Right ventricle myocardium superior (tissue), 1 donor: ENCODE measurements around the gene SCLY. TPM values are rescaled to one million over a fixed set of nuclear protein-coding genes. Genes with fewer than 3 reads are reported as not detected.

Experiments used
- ATAC-seq: fragments of 200-7000 bp; cut with Tn5 transposase; one replicate; pipeline ENCODE4 v1.9.1; 2020; ENCODE audit warnings: mild to moderate bottlenecking; ENCODE audit not compliant: poor library complexity
- DNase-seq: peaks from one replicate; pipeline ENCODE4 v3.0.0-alpha.2; 2020
- intact Hi-C: fragments of 100-400 bp; cut with DNase I; formaldehyde crosslinking; loops from one replicate; pipeline ENCODE4 v1.11.2; 2022
- total RNA-seq: library from RNA; stranded (reverse); fragmentation: NEBNext Ultra II Directional; extraction: Animal tissue kit (Norgen Biotek cat#: 25700); gene quantifications from one replicate; pipeline ENCODE4 v1.2.1, GENCODE V29; 2021
- donor health status: DM: no; HTN: yes; CAD: no; lungs with severe emphysema.

The SCLY gene
- total RNA-seq, 1 donor from 2014 or later: 8.6 TPM

GRCh38 chr2:238141541-238142318 is 80.9 kb downstream of the SCLY start:
- intact Hi-C loops: loop anchor here (10.0 kb wide), 1 partner anchor 287 kb away; the partner anchor contains the start of gene RAMP1
- DNase-seq: no peak
- no peak for ATAC-seq

GRCh38 chr2:238142382-238143205 is 81.8 kb downstream of the SCLY start:
- intact Hi-C loops: loop anchor here (10.0 kb wide), 1 partner anchor 288 kb away; the partner anchor contains the start of gene RAMP1
- no peak for DNase-seq
- ATAC-seq: no peak

GRCh38 chr2:238143239-238143951 is 82.6 kb downstream of the SCLY start:
- peak; percentile 53 for ATAC-seq
- DNase-seq: peak; percentile 67
- intact Hi-C loops: loop anchor here (10.0 kb wide), 1 partner anchor 289 kb away; the partner anchor contains the start of gene RAMP1

- ATAC-seq (no peak), DNase-seq (no peak)
- intact Hi-C loops: loop anchor here (10.0 kb wide), 1 partner anchor 289 kb away; the partner anchor contains the start of gene RAMP1
Measured at GRCh38 chr2:238144262-238144661, 83.5 kb downstream of the SCLY start.

- DNase-seq (no peak), ATAC-seq (no peak)
- intact Hi-C loops: loop anchor here (10.0 kb wide), 1 partner anchor 290 kb away; the partner anchor contains the start of gene RAMP1
Measured at GRCh38 chr2:238145046-238145445, 84.2 kb downstream of the SCLY start.

GRCh38 chr2:238145851-238146250 is 85.0 kb downstream of the SCLY start:
- intact Hi-C loops: loop anchor here (10.0 kb wide), 1 partner anchor 291 kb away; the partner anchor contains the start of gene RAMP1
- no peak for DNase-seq

GRCh38 chr2:238146884-238147544 is 86.2 kb downstream of the SCLY start:
- DNase-seq (no peak), ATAC-seq (no peak)
- intact Hi-C loops: loop anchor here (10.0 kb wide), 1 partner anchor 292 kb away; the partner anchor contains the start of gene RAMP1

More at GRCh38 chr2:238145851-238146250, 85.0 kb downstream of the SCLY start:
- ATAC-seq: no peak

- no peak for DNase-seq
- intact Hi-C loops: loop anchor here (10.0 kb wide), 1 partner anchor 294 kb away; the partner anchor contains the start of gene RAMP1
- ATAC-seq: no peak
Measured at GRCh38 chr2:238148981-238149380, 88.2 kb downstream of the SCLY start.

Other genes starting within 250 kb of the SCLY start
- 138 TPM for gene RAMP1, start 201.4 kb upstream of the SCLY start, total RNA-seq
- gene UBE2F, start 94.0 kb upstream of the SCLY start, total RNA-seq: 65.1 TPM
- not detected for gene ESPNL, start 39.3 kb downstream of the SCLY start, total RNA-seq
- 20.0 TPM for gene KLHL30, start 77.7 kb downstream of the SCLY start, total RNA-seq
- not detected for gene ERFE, start 98.0 kb downstream of the SCLY start, total RNA-seq
- 23.8 TPM for gene ILKAP, start 142.7 kb downstream of the SCLY start, total RNA-seq
- 2.5 TPM for gene HES6, start 179.0 kb downstream of the SCLY start, total RNA-seq
- gene PER2, start 227.6 kb downstream of the SCLY start, total RNA-seq: 3.6 TPM